ENCODE measurements around the gene ANKDD1B. TPM values are rescaled to one million over a fixed set of nuclear protein-coding genes. Genes with fewer than 3 reads are reported as not detected.

The ANKDD1B gene
- total and polyA plus RNA-seq, 9 of the 15 experiments (the other 6 are each of a cell fraction or from before 2014, with no cell fraction given), result 0.04 to 0.29 (median 0.18) TPM; not detected in 1

GRCh38 chr5:75668977-75669689 is 57.9 kb downstream of the ANKDD1B start (continued):
- TF ChIP-seq EP300 (IDR thresholded peaks at IDR 0.05; ENCODE audit: low read length), result peak; percentile 65; the same call in 1 of the 2 replicates
- TF ChIP-seq YY1 (IDR thresholded peaks at IDR 0.05; ENCODE audit: borderline replicate concordance in 1 of 3, control insufficient read depth in 1 of 3, extremely low read depth in 1 of 3, insufficient read depth in 3 of 3, insufficient read length in 1 of 3, insufficient replicate concordance in 2 of 3, low read depth in 1 of 3, low read length in 2 of 3), result peak in 2 of 3 experiments; percentile 69 to 82
- no peak for TF ChIP-seq MTA2 (IDR thresholded peaks at IDR 0.05; ENCODE audit: low read depth)
- peak; percentile 49 for TF ChIP-seq REST (IDR thresholded peaks at IDR 0.05; ENCODE audit: borderline replicate concordance)
- no peak for TF ChIP-seq REST (CRISPR knock-in tag; IDR thresholded peaks at IDR 0.05; ENCODE audit: low read depth)
- TF ChIP-seq RNF2 (IDR thresholded peaks at IDR 0.05), result no peak

Measured in K562 (cell line).